Fibroblast of lung (primary cell): ENCODE results near the gene NEK4. TPM values are rescaled to one million over a fixed set of nuclear protein-coding genes. Genes with fewer than 3 reads are reported as not detected.
A peak's percentile ranks its signal among the peaks of the same experiment; 100 is the strongest.

Experiments
- DNase-seq, 2 donors: peaks; one replicate each; pipeline versions ENCODE4 v3.0.0 to v3.0.0-alpha.2; 2010; ENCODE audit warnings: low read depth in 2 of 2
- H2AFZ ChIP-seq: 2 replicates; pipeline ENCODE4 v1.5.1; 2012; ENCODE audit warnings: low read length, control low read depth, inconsistent platforms
- H3K27ac ChIP-seq: 2 replicates; pipeline ENCODE4 v1.5.1; 2011; ENCODE audit warnings: low read length, control low read depth; ENCODE audit not compliant: insufficient read depth
- H3K27me3 ChIP-seq: 2 replicates; pipeline ENCODE4 v1.5.1; 2011; ENCODE audit warnings: mild to moderate bottlenecking, low read length; ENCODE audit not compliant: control insufficient read depth, insufficient read depth
- H3K36me3 ChIP-seq: 2 replicates; pipeline ENCODE4 v1.5.1; 2011; ENCODE audit warnings: low read length; ENCODE audit not compliant: control insufficient read depth, insufficient read depth
- H3K4me1 ChIP-seq: 2 replicates; pipeline ENCODE4 v1.5.1; 2011; ENCODE audit warnings: low read length; ENCODE audit not compliant: control insufficient read depth, insufficient read depth; ENCODE audit errors: extremely low read depth
- H3K4me2 ChIP-seq: 2 replicates; pipeline ENCODE4 v1.5.1; 2011; ENCODE audit warnings: low read length, control low read depth; ENCODE audit not compliant: insufficient read depth; ENCODE audit errors: extremely low read depth
- H3K4me3 ChIP-seq, 4 experiments: fragments of 200-600 bp in 1 of 4; sonication (generic) in 1 of 4; replicated peaks in 1 of 4; 2 replicates each; pipeline ENCODE4 v1.5.1; 2011 to 2016; ENCODE audit warnings: low read length in 4 of 4, low read depth in 3 of 4, mild to moderate bottlenecking in 3 of 4, control low read depth in 2 of 4, inconsistent platforms in 1 of 4, mixed read lengths in 1 of 4; ENCODE audit not compliant: insufficient read depth in 1 of 4; ENCODE audit errors: control extremely low read depth in 1 of 4
- H3K79me2 ChIP-seq: 2 replicates; pipeline ENCODE4 v1.5.1; 2012; ENCODE audit warnings: mild to moderate bottlenecking, low read length, inconsistent platforms; ENCODE audit not compliant: control insufficient read depth, insufficient read depth
- H3K9ac ChIP-seq: 2 replicates; pipeline ENCODE4 v1.5.1; 2011; ENCODE audit warnings: mild to moderate bottlenecking, low read length, control low read depth; ENCODE audit not compliant: insufficient read depth
- H3K9me3 ChIP-seq: 2 replicates; pipeline ENCODE4 v1.5.1; 2012; ENCODE audit warnings: low read depth, low read length; ENCODE audit not compliant: control insufficient read depth, insufficient read depth
- H4K20me1 ChIP-seq: 2 replicates; pipeline ENCODE4 v1.5.1; 2011; ENCODE audit warnings: low read length; ENCODE audit not compliant: control insufficient read depth, insufficient read depth; ENCODE audit errors: extremely low read depth
- EZH2 ChIP-seq: IDR thresholded peaks from 2 replicates; pipeline ENCODE4 v1.5.1; 2012; ENCODE audit warnings: low read length, control low read depth, mild to moderate bottlenecking; ENCODE audit errors: missing control alignments
- polyA plus RNA-seq, 2 donors: library from polyadenylated mRNA; depleted of rRNA in 1 of 2; stranded (reverse) in 1 of 2; unstranded in 1 of 2; fragments of >200 nt; gene quantifications; 2 replicates each; pipeline ENCODE4 v1.2.1, GENCODE V29; 2011 to 2012; ENCODE audit warnings: missing spikeins in 1 of 2
- total RNA-seq: library from RNA; depleted of rRNA; stranded (reverse); fragments of >200 nt; gene quantifications from 2 replicates; pipeline ENCODE4 v1.2.1, GENCODE V29; 2014
- TF ChIP-seq, protein P1 (sequence below), 2 donors: IDR thresholded peaks in 1 of 2; conservative IDR thresholded peaks in 1 of 2; 1 replicate in 1 of 2; 2 replicates in 1 of 2; pipeline ENCODE4 v1.5.1; 2011 to 2012; ENCODE audit warnings: low read length in 2 of 2, control low read depth in 1 of 2, inconsistent platforms in 1 of 2, low read depth in 1 of 2, mild to moderate bottlenecking in 1 of 2

Gene NEK4
- total and polyA plus RNA-seq, 2 donors (not counting 1 experiment from before 2014, with no cell fraction given), result 16.0 to 24.9 TPM

DNA sequence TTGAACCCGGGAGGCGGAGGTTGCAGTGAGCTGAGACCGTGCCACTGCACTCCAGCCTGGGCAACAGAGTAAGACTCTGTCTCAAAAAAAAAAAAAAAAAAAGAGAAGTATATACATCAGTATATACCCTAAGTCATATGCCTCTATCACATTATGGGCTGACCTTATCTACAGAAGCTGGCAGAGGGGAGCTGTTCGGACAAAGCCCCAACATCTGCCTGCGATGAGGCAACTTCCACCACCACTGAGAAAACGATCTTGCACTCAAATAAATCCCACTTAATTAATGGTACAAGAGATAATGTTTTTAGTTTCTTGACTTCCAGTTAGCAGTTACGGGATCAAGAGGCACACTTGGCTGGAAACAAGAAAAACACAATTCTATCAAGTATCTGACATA is 67.4 kb downstream of the NEK4 start:
- Histone ChIP-seq H3K4me1 (peaks cover 5% of the 10 kb centered on the region), H3K27ac (no peak overlapping the region)
- DNase-seq, result no peak

GRCh38 chr3:52697632-52697965 is 73.1 kb downstream of the NEK4 start:
- no peak for TF ChIP-seq EZH2
- TF ChIP-seq, protein P1, sequence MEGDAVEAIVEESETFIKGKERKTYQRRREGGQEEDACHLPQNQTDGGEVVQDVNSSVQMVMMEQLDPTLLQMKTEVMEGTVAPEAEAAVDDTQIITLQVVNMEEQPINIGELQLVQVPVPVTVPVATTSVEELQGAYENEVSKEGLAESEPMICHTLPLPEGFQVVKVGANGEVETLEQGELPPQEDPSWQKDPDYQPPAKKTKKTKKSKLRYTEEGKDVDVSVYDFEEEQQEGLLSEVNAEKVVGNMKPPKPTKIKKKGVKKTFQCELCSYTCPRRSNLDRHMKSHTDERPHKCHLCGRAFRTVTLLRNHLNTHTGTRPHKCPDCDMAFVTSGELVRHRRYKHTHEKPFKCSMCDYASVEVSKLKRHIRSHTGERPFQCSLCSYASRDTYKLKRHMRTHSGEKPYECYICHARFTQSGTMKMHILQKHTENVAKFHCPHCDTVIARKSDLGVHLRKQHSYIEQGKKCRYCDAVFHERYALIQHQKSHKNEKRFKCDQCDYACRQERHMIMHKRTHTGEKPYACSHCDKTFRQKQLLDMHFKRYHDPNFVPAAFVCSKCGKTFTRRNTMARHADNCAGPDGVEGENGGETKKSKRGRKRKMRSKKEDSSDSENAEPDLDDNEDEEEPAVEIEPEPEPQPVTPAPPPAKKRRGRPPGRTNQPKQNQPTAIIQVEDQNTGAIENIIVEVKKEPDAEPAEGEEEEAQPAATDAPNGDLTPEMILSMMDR (conservative IDR thresholded peaks at IDR 0.05 in 1 of 2, IDR thresholded peaks at IDR 0.05 in 1 of 2; ENCODE audit: low read depth in 1 of 2, low read length in 2 of 2), result no peak
- Histone ChIP-seq H4K20me1 (no peaks in the 10 kb centered on the region), H3K79me2 (peaks cover 18% of the 10 kb centered on the region), H3K4me1 (no peaks in the 10 kb centered on the region), H2AFZ (no peak overlapping the region), H3K9ac (no peak overlapping the region), H3K4me2 (no peak overlapping the region), H3K27me3 (no peaks in the 10 kb centered on the region), H3K27ac (no peak overlapping the region), H3K36me3 (peaks cover 20% of the 10 kb centered on the region), H3K4me3 (no peak overlapping the region), H3K9me3 (no peaks in the 10 kb centered on the region)
- no peak for DNase-seq

More for the DNA sequence above, 67.4 kb downstream of the NEK4 start:
- H3K4me3 ChIP-seq, result peak overlapping the region in 2 of 4 experiments; percentile 28 to 100
- no peak overlapping the region for H3K4me2 ChIP-seq
- no peaks in the 10 kb centered on the region for H3K36me3 ChIP-seq
- TF ChIP-seq EZH2, result no peak
- TF ChIP-seq, protein P1 (conservative IDR thresholded peaks at IDR 0.05 in 1 of 2, IDR thresholded peaks at IDR 0.05 in 1 of 2; ENCODE audit: low read depth in 1 of 2, low read length in 2 of 2), result no peak
- no peak overlapping the region for H2AFZ ChIP-seq
- H3K27me3 ChIP-seq, result no peaks in the 10 kb centered on the region
- peaks cover 63% of the 10 kb centered on the region for H3K79me2 ChIP-seq
- no peaks in the 10 kb centered on the region for H3K9me3 ChIP-seq
- H3K9ac ChIP-seq, result no peak overlapping the region
- no peaks in the 10 kb centered on the region for H4K20me1 ChIP-seq

DNA sequence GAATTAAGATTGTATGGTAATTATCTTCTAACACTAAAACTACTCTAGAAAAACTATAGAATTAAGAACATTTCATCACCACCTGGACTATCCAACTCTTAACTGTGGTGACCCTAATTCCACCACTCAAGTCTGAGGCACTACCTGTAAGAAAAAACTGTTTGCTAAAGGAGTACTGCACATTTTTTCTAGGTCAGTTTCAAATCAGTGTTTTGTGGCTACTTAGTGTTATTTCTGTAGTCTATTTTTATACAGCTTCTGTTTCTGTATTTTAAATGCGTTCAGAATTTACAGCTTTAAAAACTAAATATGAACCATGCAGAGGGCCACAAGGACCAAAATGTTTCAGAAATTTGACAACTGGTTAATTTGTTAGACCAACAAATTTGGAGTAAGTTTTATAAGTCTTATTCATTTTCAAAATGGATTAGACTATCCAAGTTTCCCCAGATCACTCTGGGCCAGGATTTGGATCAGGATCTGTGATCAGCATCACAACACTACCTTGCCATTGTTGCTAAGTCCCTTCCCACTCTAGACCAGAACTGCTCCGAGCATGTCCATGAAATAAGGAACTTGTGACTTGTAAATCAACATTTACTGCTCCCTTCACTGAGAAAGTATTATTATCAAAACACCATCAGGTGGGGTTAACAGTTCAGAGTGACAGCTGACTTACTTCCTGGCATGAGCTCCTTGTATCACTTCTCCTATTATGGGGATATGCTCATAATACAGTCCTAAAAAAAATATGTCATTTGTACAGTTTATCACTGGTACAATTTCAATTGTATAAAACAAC is 73.7 kb downstream of the NEK4 start:
- Histone ChIP-seq H3K79me2 (peaks cover 13% of the 10 kb centered on the region), H3K4me3 (no peak overlapping the region), H2AFZ (no peak overlapping the region), H3K4me2 (no peak overlapping the region), H3K27me3 (no peaks in the 10 kb centered on the region), H3K27ac (no peak overlapping the region), H3K9me3 (no peaks in the 10 kb centered on the region), H3K4me1 (no peaks in the 10 kb centered on the region), H4K20me1 (no peaks in the 10 kb centered on the region), H3K36me3 (peaks cover 21% of the 10 kb centered on the region), H3K9ac (no peak overlapping the region)
- DNase-seq, result no peak
- no peak for TF ChIP-seq EZH2
- TF ChIP-seq, protein P1 (conservative IDR thresholded peaks at IDR 0.05 in 1 of 2, IDR thresholded peaks at IDR 0.05 in 1 of 2; ENCODE audit: low read depth in 1 of 2, low read length in 2 of 2), result no peak
